GM21528 (cell line): ENCODE results near the gene DLEC1.
"Not testable (repeated sequence)": the region's sequence is repeated elsewhere in the genome, so short reads cannot be mapped to it uniquely, and the experiment has no call there.

ENCODE experiments used
- ATAC-seq: cut with Tn5 transposase; IDR thresholded peaks from one replicate; pipeline ENCODE4 v1.9.1; 2021; ENCODE audit warnings: mild to moderate bottlenecking, moderate library complexity; ENCODE audit not compliant: unreplicated experiment, low FRiP score

The DLEC1 gene

GRCh38 chr3:38067508-38068233, 28.7 kb downstream of the DLEC1 start:
- no peak for ATAC-seq

GRCh38 chr3:38070013-38070412, 31.0 kb downstream of the DLEC1 start:
- ATAC-seq, result no peak

GRCh38 chr3:38077073-38077472, 38.1 kb downstream of the DLEC1 start:
- ATAC-seq, result not testable (repeated sequence)

- ATAC-seq, result not testable (repeated sequence)
Observed at GRCh38 chr3:38082296-38082695, 43.3 kb downstream of the DLEC1 start.

GRCh38 chr3:38083254-38083653, 44.2 kb downstream of the DLEC1 start:
- ATAC-seq, result not testable (repeated sequence)

GRCh38 chr3:38083871-38084333, 44.9 kb downstream of the DLEC1 start:
- ATAC-seq, result no peak

GRCh38 chr3:38084334-38085310, 45.6 kb downstream of the DLEC1 start:
- ATAC-seq, result no peak

- ATAC-seq, result no peak
Observed at GRCh38 chr3:38085311-38085942, 46.4 kb downstream of the DLEC1 start.

- no peak for ATAC-seq
Observed at GRCh38 chr3:38085943-38086324, 46.9 kb downstream of the DLEC1 start.

GRCh38 chr3:38086496-38086895, 47.5 kb downstream of the DLEC1 start:
- no peak for ATAC-seq

- not testable (repeated sequence) for ATAC-seq
Observed at GRCh38 chr3:38087278-38087677, 48.3 kb downstream of the DLEC1 start.

- ATAC-seq, result no peak
Observed at GRCh38 chr3:38088126-38089078, 49.4 kb downstream of the DLEC1 start.

GRCh38 chr3:38089163-38089562, 50.2 kb downstream of the DLEC1 start:
- ATAC-seq, result no peak

- ATAC-seq, result no peak
Observed at GRCh38 chr3:38090453-38090852, 51.4 kb downstream of the DLEC1 start.

GRCh38 chr3:38094999-38095398, 56.0 kb downstream of the DLEC1 start:
- ATAC-seq, result no peak

GRCh38 chr3:38095669-38096483, 56.9 kb downstream of the DLEC1 start:
- no peak for ATAC-seq

GRCh38 chr3:38097446-38098375, 58.7 kb downstream of the DLEC1 start:
- no peak for ATAC-seq

- ATAC-seq, result no peak
Observed at GRCh38 chr3:38098376-38098723, 59.3 kb downstream of the DLEC1 start.
